Hematopoietic multipotent progenitor cell treated with erythropoietin and hydrocortisone succinate and interleukin-3 and kit ligand, for 6 days (in vitro differentiated cells): ENCODE measurements around the gene DUSP2.
"Not testable (repeated sequence)": the region's sequence is repeated elsewhere in the genome, so short reads cannot be mapped to it uniquely, and the experiment has no call there.

Experiments used
- DNase-seq: peaks from one replicate; pipeline ENCODE4 v3.0.0-alpha.2; 2015

The DUSP2 gene

GRCh38 chr2:96146153-96146880 lies 1.1 kb upstream of the DUSP2 start:
- DNase-seq = peak; percentile 58

GRCh38 chr2:96145848-96146152 lies 560 bp upstream of the DUSP2 start:
- no peak for DNase-seq

GRCh38 chr2:96144481-96145035 lies 682 bp downstream of the DUSP2 start:
- DNase-seq = peak; percentile 47

- DNase-seq = peak; percentile 49
These were observed 1.3 kb downstream of the DUSP2 start for GRCh38 chr2:96143848-96144480.

GRCh38 chr2:96143231-96143847 lies 1.9 kb downstream of the DUSP2 start:
- no peak for DNase-seq

GRCh38 chr2:96142217-96143113 lies 2.8 kb downstream of the DUSP2 start:
- no peak for DNase-seq

- DNase-seq = not testable (repeated sequence)
These were observed 3.6 kb downstream of the DUSP2 start for GRCh38 chr2:96141624-96141967.

GRCh38 chr2:96140941-96141623 lies 4.2 kb downstream of the DUSP2 start:
- DNase-seq = no peak

- no peak for DNase-seq
These were observed 6.0 kb downstream of the DUSP2 start for GRCh38 chr2:96139181-96139758.

- peak; percentile 81 for DNase-seq
These were observed 6.8 kb downstream of the DUSP2 start, which contains the start of gene ASTL for GRCh38 chr2:96138179-96139145. TSS of gene ASTL (minus strand) at chr2:96138502. CDS start at chr2:96138436, 66 bp downstream.

GRCh38 chr2:96137321-96138178 lies 7.7 kb downstream of the DUSP2 start:
- DNase-seq = no peak

- no peak for DNase-seq
These were observed 9.0 kb downstream of the DUSP2 start for GRCh38 chr2:96136129-96136720.

GRCh38 chr2:96135621-96136020 lies 9.6 kb downstream of the DUSP2 start:
- DNase-seq = no peak

- no peak for DNase-seq
These were observed 10.1 kb downstream of the DUSP2 start for GRCh38 chr2:96135171-96135570.

GRCh38 chr2:96134421-96134820 lies 10.8 kb downstream of the DUSP2 start:
- no peak for DNase-seq

- DNase-seq = no peak
These were observed 13.2 kb downstream of the DUSP2 start for GRCh38 chr2:96131813-96132745.

GRCh38 chr2:96131152-96131812 lies 14.0 kb downstream of the DUSP2 start:
- no peak for DNase-seq

GRCh38 chr2:96130483-96130882 lies 14.8 kb downstream of the DUSP2 start:
- no peak for DNase-seq
